GM19239 (cell line): Measurements from ENCODE around the gene SIGLEC9.

ENCODE experiments used
- DNase-seq: peaks from one replicate; pipeline ENCODE4 v3.0.0; 2011; ENCODE audit warnings: low spot score; ENCODE audit not compliant: insufficient read length
- FAIRE-seq: peaks from 2 replicates; lab custom pipeline; 2011; peaks lifted over from hg19 to GRCh38; lab: Jason Lieb, UNC

The SIGLEC9 gene

DNA sequence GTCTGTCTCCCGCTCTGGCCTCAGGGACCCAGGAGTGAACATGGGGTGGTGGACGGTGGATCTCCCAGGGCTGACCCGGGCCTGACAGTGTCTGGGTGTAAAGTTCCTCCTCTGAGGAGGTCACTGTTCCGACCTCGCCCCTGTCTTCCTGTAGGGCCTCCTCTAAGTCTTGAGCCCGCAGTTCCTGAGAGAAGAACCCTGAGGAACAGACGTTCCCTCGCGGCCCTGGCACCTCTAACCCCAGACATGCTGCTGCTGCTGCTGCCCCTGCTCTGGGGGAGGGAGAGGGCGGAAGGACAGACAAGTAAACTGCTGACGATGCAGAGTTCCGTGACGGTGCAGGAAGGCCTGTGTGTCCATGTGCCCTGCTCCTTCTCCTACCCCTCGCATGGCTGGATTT, at the start of gene SIGLEC9:
TSS of gene SIGLEC9 (plus strand) at position 178 of the 400 bp plus-strand sequence. CDS start at position 247, 69 bp downstream.
- no peak for DNase-seq
- no peak for FAIRE-seq

DNA sequence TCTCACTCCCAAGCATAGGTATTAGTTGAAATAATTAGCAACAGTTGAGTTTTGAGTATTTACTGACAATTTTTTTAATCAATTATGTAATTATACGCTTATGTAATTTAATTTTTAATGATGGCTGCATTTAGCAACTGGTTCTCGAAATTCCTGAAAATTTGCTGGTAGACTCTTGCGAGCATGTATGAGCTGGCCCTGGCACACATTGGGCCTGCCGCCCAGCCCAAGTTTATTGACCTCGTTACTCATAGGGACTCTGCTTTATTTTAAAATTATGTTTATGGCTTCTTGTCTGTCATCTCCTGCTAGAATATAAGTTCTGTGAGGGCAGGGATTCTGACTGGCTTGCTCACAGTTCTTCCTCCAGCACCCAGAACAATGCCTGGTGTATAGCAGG, 48.7 kb upstream of the SIGLEC9 start:
- FAIRE-seq: no peak
- DNase-seq: no peak

DNA sequence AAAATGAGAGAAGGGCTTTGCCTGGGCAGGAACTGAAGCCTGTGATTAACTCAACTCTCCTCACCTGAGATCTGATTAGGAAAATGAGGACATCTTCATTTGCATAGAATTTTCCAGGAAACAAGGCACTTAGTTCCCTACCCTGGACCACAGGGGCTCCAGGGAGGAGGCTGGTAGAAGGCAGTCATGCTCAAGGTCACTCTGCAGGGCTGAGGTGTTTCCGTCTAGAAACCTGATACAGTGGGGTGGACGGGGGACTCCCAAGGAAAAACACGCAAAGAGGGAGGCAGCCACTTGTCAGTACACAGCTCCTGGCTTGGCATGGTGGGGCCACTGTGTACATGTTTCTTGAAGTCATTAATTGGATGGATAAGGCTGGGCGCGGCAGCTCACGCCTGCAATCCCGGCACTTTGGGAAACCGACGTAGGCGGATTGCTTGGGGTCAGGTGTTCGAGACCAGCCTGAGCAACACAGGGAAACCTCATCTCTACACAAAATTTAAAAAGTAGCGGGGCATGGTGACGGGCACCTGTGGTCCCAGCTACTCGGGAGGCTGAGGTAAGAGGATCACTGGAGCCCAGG, 48.0 kb upstream of the SIGLEC9 start:
- no peak for DNase-seq
- no peak for FAIRE-seq

DNA sequence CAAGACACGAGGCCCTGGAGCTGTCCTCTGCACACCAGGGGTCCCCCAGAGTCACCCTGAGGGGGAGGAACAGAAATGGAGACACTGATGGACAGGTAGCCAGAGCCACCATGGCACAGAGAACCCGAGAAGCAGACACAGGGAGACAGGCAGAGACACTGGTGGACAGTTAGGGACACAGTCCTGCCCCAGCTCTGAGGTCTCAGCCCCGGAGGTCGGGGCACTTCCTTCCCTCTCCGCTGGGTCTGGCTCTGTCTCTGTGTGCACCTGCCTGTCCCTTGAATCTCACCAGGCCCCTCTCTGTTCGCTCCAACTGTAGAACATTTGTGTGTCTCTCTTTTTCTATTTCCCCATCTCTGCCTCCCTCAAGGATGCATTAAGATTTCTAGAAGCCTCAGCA, 46.6 kb upstream of the SIGLEC9 start:
- FAIRE-seq (no peak), DNase-seq (no peak)

DNA sequence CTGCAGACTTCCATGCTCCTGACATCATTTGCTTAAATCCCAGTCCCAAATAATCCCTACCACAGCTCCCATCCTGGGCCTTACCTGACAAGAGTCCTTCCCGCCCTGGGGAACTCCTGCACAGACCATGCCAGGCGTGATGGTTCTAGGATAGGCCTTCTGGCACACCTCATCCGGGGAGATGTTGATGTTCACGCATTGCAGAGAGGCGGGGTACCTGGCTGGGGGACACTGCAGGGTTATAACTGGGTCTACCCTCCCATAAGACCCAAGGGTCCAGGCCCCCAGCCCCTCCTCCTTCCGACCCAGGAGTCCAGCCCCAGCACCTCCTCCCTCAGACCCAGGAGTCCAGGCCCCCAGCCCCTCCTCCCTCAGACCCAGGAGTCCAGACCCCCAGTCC, 46.0 kb upstream of the SIGLEC9 start:
- no peak for DNase-seq
- FAIRE-seq: no peak

DNA sequence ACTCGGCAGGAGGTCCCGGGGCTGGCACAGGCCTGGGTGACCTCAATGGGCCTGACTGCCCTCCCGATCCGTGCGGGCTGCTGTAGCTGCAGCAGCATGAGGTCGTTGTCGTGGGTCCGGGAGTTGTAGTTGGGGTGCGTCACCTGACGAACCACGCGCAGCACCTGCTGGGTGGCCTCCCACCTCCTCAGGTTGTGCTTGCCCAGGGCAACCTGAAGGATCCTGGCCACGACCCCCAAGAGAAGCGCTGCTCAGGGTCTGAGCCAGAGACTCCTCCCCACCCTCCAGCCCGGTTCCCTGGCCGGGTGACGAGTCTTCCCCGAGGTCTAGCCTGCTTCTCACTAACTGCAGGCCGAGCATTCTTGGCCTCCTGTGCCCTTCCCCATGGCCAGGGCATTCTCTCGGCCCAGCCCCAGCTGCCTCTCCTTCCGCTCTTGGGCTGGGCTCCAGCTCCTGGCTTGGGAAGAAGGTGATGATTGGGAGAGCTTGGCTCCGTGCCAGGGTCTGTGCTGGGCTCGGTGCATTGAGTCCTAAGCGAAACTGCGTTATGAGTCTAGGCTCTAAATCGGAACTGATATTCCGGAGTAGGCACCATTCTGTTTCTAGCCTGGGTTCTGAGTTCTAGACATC, 45.1 kb upstream of the SIGLEC9 start:
- no peak for DNase-seq

DNA sequence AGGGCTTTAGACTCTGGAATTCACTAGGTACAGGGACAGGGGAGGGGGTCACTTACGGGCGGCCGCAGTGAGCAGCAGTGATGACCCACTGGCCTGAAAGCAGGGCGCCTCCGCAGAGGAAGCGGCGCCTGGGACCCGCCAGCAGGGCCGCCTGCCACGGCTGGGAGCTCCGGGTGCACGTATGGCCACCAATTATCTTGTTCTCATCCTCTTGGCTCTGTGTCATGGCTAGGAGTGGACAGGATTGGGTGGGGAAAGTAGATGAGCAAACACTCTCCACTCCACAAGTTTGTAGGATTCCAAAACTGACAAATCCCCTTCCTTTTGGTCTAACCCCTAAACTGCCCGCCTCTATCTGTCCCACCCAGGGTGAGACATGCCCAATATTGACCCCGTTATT, 43.2 kb upstream of the SIGLEC9 start:
- FAIRE-seq (no peak), DNase-seq (no peak)

More for the DNA sequence above, 45.1 kb upstream of the SIGLEC9 start:
- FAIRE-seq: no peak

DNA sequence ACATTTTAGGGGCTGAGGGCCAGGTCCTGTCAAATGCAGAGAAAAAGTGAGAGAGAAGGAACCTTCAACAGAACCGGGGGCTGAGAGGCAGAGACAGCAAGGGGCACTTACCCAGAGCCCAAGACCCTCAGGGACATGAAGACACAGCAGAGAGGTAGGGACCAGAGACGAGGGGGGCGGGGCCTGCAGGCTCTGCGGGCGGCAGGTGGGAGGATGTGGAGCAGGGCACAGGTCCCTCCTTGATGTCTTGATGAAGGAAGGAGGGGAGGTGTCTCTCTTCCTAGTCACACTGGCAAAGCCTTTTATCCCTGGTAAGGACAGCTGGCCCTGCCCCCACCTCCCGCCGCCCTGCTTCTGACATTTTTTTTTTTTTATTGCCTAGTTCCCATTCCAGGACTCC, 42.1 kb upstream of the SIGLEC9 start, which contains the start of gene KLK14:
TSS of gene KLK14 (minus strand) at position 277 of the 400 bp plus-strand sequence. CDS start at position 4, 273 bp downstream.
- no peak for FAIRE-seq
- no peak for DNase-seq

DNA sequence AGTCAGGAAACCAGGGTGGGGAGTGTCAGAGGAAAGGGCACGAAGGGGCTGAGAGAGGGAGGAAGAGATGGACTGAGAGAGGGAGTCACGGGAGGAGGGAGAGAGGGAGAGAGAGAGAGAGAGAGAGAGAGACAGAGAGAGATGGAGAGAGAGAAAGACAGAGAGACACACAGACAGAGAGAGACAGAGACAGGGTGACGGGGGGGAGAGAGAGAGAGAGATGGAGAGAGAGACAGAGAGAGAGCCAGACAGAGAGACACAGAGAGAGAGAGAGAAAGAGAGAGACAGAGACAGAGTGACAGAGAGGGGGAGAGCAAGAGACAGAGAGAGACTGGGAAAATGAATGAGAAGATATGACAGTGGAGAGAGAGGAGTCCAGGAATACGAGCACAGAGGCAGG, 41.5 kb upstream of the SIGLEC9 start:
- DNase-seq (no peak), FAIRE-seq (no peak)

DNA sequence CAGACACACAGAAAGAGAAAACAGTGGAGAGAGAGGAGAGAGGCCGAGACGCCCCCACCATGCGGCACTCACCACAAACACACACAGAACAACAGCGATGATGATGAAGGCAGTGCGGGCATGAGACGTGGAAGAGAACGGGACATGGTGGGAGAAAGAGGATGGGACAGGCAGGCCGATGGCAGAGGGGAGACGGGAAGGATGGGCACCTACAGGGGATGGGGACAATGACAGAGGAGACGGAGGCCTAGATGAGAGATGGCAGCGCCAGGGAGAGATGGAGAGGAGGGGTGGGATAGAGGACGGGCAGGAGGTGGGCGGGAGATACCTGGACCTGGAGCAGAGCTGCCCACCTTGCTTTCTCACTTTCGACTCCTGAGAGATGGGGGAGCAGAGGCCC, 40.9 kb upstream of the SIGLEC9 start:
- DNase-seq: no peak
- no peak for FAIRE-seq

DNA sequence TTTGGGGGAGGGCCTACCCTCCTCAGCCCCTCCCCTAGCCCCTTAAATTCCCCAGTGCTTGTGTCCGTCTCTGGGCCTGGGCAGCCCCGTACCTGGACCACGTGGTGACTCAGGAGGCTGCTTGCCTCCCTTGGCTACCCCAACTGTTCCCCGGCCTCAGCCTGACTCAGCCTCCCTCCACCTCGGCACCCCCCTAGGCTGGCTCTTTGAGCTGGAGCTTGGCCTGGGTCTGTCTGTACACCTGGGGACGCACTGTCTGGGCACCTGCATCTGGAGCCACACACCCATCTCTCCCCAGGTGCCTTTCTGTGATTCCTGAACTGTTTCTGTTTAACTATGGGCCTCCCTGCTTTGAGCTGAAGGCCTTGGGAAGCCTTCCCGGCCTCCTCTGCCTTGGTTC, 40.2 kb upstream of the SIGLEC9 start:
- FAIRE-seq (no peak), DNase-seq (no peak)

DNA sequence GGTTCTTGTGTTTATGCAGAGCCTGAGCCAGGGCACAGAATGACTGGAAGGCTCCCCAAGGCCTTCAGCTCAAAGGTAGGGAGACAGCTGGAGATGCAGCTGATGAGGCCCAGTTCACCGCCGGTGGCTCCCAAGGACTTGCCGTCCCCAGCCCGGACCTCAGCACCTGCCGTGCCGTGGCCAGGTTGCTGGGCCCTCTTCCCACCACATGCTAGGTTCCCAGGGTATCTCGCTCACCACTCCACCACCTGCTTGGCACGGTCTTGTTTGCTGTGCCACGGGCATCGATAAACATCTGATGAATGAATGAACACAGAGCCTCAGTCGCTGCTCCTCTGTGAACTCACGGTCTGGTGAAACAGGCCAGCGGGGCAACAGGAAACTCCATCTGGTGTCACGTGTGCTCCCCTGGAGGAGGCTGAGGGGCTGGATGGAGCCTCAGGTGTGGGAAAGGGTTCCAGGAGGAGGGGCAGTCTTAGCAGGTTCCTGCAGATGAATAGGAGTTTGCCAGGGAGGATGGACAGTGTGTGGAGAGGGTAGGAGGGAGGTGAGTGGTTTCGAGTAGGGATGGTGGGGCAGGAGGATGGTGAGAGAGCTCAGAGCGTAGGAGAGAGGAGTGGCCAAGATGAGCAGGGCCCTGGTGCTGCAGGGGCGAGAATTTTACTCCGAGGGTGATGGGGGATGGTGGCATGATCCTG, 38.4 kb upstream of the SIGLEC9 start:
- FAIRE-seq (no peak), DNase-seq (no peak)

DNA sequence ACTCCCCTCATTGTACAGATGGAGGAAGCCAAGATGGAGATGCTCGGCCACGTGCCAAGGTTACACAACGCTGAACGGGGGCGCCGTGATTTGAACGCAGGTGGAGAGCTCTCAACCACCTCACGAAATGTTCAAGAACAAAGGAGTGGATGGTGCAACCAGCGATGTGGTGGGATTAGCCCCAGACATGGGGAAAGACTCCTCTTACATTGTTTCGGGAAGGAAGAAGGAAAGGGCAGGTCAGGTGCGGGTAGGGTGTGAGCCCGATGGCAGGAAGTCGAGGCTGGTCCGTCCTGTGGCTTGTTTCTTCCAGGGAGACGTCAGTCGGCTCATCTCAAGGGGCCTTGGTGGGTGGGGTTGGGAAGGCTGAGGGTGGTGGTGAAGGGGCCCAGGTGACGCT, 34.9 kb upstream of the SIGLEC9 start:
- FAIRE-seq (no peak), DNase-seq (no peak)

DNA sequence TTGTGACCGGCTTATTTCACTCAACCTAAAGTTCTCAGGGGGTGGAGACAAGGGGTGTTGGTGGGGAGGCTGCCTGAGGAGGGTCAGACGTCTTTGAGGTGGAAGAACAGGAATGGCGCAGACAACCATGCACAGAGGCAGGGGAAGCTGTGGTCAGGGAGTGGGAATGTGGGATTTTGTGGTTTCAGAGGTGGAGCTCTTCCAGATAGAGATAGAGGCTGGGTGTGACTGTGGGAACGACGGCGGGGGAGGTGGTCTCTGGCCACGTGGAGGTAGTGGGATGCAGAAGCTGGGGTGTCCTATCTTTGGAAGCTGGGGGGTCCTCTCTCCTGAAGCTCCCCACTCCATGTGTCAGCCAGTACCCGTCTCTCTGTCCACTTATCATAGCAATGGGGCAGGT, 34.2 kb upstream of the SIGLEC9 start:
- no peak for DNase-seq
- FAIRE-seq: no peak

DNA sequence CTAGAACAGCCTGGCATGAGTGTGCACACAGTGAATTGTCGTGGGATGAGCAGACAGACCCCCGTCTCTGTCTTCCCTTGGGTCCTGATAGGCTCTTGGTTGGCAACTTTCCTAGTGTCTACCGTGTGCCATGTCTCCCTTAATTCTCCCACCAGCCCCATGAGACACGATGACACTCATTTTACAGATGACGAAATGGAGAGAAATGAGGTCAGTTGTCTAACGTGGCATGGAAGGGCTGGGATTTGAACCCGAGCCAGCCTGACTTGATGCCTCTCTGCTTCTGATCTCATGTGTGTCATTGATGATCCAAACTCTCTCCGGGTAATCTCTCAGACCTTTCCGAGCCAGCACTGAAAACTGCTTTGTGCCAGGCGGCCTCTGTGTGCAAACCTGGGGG, 33.6 kb upstream of the SIGLEC9 start:
- FAIRE-seq (no peak), DNase-seq (no peak)

DNA sequence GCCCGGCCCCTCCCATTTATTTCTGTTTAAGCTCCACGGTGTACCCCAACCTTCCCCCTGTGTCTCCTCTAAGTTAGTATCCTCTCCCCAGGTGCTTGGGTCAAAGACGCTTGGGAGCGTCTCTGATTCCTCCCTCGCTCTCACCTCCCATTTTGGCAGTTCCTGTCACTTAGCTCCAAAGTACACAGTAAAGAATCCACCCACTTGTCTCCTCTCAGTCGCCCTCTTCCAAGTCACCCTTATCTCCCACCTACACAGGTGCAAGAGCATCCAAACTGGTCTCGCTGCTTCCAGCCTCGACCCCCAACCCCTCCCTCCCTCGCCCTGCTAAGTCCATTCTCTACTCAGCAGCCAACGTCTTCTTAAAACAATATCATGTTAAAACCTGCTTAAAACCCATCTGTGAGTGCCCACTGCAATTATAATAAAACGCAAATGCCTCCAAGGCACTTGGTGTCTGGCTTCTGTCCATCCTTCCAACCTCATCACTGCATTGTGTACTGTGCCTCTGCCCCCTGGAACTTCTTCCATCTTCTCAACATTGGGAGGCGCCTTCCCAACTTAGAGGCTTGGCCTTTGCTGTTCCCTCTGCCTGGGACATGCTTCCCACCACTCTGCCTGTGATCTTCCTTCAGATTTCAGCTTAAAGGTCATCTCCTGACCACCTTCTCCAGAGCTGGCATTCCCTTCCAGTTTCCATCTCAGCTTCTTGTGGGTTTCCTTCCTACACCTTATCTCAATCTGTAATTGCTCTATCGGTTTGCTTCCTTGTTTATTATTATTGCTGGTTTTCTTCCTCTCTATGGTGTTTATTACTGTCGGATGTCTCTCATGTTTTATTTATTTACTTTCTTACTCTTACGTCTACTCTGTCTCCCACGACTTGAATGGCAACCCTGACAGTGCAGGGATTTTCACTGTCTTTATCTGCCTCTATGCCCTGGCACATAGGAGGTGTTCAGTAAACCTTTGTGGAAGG, 32.5 kb upstream of the SIGLEC9 start:
- no peak for DNase-seq
- no peak for FAIRE-seq

DNA sequence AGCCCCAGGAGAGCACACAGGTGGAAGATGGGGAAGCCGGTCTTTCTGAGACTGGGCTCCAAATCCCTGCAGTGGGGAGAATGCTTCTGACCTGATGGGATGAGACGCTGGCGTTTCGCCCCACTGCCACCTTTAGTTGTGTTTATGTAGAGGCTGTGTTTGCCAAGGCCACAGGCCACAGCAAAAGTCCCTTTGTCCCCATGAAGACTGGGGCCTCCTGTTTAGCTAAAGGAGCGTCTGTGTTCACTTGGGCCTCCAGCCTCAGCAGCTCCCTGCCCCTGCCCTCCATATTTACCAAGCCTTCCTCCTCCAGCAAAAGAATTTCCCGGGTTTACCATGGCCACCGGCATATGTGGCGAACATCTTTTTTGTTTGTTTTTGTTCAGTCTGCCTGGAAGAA, 31.6 kb upstream of the SIGLEC9 start:
- no peak for DNase-seq
- no peak for FAIRE-seq

DNA sequence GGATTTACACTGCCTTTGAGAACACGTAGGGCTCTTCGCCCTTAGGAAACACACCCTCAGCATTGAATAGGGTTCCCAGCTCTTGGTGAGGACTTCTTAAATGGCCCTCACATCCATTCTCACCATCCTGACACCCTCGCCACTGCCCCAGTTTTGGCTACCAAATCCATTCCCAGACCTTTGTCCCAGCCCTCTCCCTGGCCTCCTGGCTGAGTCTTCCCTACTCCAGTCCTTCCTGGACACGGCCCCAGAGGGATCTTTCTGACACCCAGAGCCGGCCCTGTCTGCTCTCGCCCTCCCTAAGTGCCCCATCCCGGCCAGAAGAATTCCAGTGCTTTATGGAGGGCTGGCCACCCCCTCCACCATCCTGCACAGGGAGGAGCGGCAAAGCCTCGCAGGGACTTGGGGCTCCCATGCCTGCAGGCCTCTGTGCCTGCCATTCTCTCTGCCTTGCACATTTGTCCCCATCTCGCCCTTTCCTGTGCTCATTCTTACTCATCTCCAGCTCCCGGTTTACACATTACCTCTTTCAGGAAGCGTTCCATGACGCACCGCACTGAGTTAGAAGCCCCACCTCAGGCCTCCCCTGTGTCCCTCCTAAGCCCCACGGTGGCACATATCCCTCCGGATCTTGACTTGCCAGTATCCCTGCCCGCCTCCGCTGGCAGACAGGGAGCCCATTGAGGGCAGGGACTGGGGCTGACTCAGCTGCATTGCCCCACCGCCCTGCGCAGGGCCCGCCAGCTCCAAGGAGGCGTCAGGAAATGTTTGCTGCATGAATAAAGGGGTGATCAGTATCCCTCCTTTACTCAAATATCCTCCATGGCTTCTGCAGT, 31.0 kb upstream of the SIGLEC9 start:
- DNase-seq: no peak

DNA sequence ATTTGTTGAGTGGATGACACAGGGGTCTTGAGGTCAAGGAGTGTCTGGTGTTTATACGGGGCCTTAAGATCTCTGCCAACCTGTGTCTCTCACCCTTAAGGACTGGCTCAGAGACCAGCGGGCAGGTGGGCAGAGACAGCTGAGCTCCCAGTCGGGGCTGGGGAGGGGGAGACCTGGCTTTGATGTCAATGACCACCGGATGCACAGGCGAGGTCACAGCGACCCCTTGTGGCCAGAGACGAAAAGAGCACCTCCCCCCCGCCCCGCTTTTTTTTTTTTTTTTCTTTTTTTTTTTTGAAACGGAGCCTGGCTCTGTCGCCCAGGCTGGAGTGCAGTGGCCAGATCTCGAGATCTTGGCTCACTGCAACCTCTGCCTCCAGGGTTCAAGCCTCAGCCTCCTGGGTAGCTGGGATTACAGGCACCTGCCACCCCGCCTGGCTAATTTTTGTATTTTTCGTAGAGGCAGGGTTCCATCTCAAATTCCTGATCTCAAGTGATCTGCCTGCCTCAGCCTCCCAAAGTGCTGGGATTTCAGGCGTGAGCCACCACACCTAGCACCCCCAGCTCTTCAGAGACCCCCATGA, 29.9 kb upstream of the SIGLEC9 start:
- no peak for FAIRE-seq
- no peak for DNase-seq

More for the DNA sequence above, 31.0 kb upstream of the SIGLEC9 start:
- FAIRE-seq: no peak
